Liver (tissue), 9 donors: ENCODE results near the gene SLC25A19. TPM values are rescaled to one million over a fixed set of nuclear protein-coding genes. Genes with fewer than 3 reads are reported as not detected.

ENCODE experiments used
- DNase-seq: peaks from one replicate; pipeline ENCODE4 v3.0.0-alpha.2; 2017; ENCODE audit warnings: low spot score
- H3K27ac ChIP-seq, 2 donors: one replicate each; pipeline ENCODE4 v1.7.0; 2013; ENCODE audit warnings: inconsistent platforms in 2 of 2, low read length in 2 of 2, control low read depth in 1 of 2, low read depth in 1 of 2, mild to moderate bottlenecking in 1 of 2
- H3K27me3 ChIP-seq, 4 donors: one replicate each; pipeline versions ENCODE4 v1.6.1 to v1.7.0; 2013; ENCODE audit warnings: low read length in 3 of 4, inconsistent platforms in 1 of 4, mild to moderate bottlenecking in 1 of 4, moderate library complexity in 1 of 4; ENCODE audit not compliant: control insufficient read depth in 4 of 4, insufficient read depth in 4 of 4
- H3K36me3 ChIP-seq, 4 donors: one replicate each; pipeline versions ENCODE4 v1.6.1 to v1.7.0; 2013; ENCODE audit warnings: low read length in 3 of 4, mild to moderate bottlenecking in 3 of 4, low read depth in 1 of 4, moderate library complexity in 1 of 4; ENCODE audit not compliant: control insufficient read depth in 4 of 4, insufficient read depth in 3 of 4
- H3K4me1 ChIP-seq, 4 donors: one replicate each; pipeline versions ENCODE4 v1.6.1 to v1.7.0; 2013; ENCODE audit warnings: low read length in 3 of 4, mild to moderate bottlenecking in 3 of 4, moderate library complexity in 1 of 4; ENCODE audit not compliant: control insufficient read depth in 4 of 4, insufficient read depth in 4 of 4
- H3K4me3 ChIP-seq, 3 donors: one replicate each; pipeline versions ENCODE4 v1.6.1 to v1.7.0; 2013; ENCODE audit warnings: low read length in 3 of 3, control low read depth in 1 of 3, low read depth in 1 of 3, mild to moderate bottlenecking in 1 of 3
- H3K9ac ChIP-seq, 2 donors: one replicate each; pipeline ENCODE4 v1.7.0; 2013; ENCODE audit warnings: low read length in 2 of 2, mild to moderate bottlenecking in 2 of 2, moderate library complexity in 2 of 2, control low read depth in 1 of 2, low read depth in 1 of 2
- H3K9me3 ChIP-seq, 4 donors: one replicate each; pipeline versions ENCODE4 v1.6.1 to v1.7.0; 2013; ENCODE audit warnings: low read length in 3 of 4; ENCODE audit not compliant: control insufficient read depth in 4 of 4
- CTCF ChIP-seq: fragments of 150-350 bp; IDR thresholded peaks from 2 replicates; pipeline ENCODE4 v1.5.1; 2017; ENCODE audit warnings: improper control_type of control experiment, low read depth, low read length; ENCODE audit not compliant: missing input control
- FOXA1 ChIP-seq: IDR thresholded peaks from 2 replicates; pipeline ENCODE4 v1.6.1; 2016; ENCODE audit warnings: antibody characterized with exemption
- FOXA2 ChIP-seq: IDR thresholded peaks from 2 replicates; pipeline ENCODE4 v1.6.1; 2016; ENCODE audit warnings: antibody characterized with exemption
- HNF4A ChIP-seq, 2 donors: conservative IDR thresholded peaks; 2 replicates each; pipeline ENCODE4 v1.6.1; 2016; ENCODE audit warnings: antibody characterized with exemption in 2 of 2, mild to moderate bottlenecking in 2 of 2
- HNF4G ChIP-seq: IDR thresholded peaks from 2 replicates; pipeline ENCODE4 v1.6.1; 2016; ENCODE audit warnings: antibody characterized with exemption
- JUND ChIP-seq, 2 donors: IDR thresholded peaks; 2 replicates each; pipeline ENCODE4 v1.6.1; 2016; ENCODE audit warnings: antibody characterized with exemption in 2 of 2
- MAX ChIP-seq: IDR thresholded peaks from 2 replicates; pipeline ENCODE4 v1.6.1; 2016; ENCODE audit warnings: antibody characterized with exemption
- NR2F2 ChIP-seq: IDR thresholded peaks from 2 replicates; pipeline ENCODE4 v1.6.1; 2016; ENCODE audit warnings: antibody characterized with exemption
- RAD21 ChIP-seq, 2 donors: IDR thresholded peaks; 2 replicates each; pipeline ENCODE4 v1.6.1; 2016; ENCODE audit warnings: antibody characterized with exemption in 2 of 2, mild to moderate bottlenecking in 2 of 2
- REST ChIP-seq: IDR thresholded peaks from 2 replicates; pipeline ENCODE4 v1.6.1; 2016; ENCODE audit warnings: antibody characterized with exemption, mild to moderate bottlenecking
- SP1 ChIP-seq: IDR thresholded peaks from 2 replicates; pipeline ENCODE4 v1.6.1; 2018; ENCODE audit warnings: antibody characterized with exemption, mild to moderate bottlenecking
- YY1 ChIP-seq: IDR thresholded peaks from 2 replicates; pipeline ENCODE4 v1.6.1; 2016; ENCODE audit warnings: antibody characterized with exemption, mild to moderate bottlenecking
- ZBTB33 ChIP-seq: IDR thresholded peaks from 2 replicates; pipeline ENCODE4 v1.6.1; 2016; ENCODE audit warnings: antibody characterized with exemption
- WGBS: extraction: QIAGEN DNeasy Blood & Tissue Kit; methylation state at CpG from one replicate; pipeline ENCODE4 v1.1.7; 2013; 5-methylcytosine and 5-hydroxymethylcytosine counted together
- polyA plus RNA-seq, 2 donors: library from polyadenylated mRNA; stranded (reverse) in 1 of 2; unstranded in 1 of 2; fragments of 200-250 nt in 1 of 2; fragments of >200 nt in 1 of 2; fragmentation: Nextera tagmentation in 1 of 2; extraction: Ambion mirVana in 1 of 2; gene quantifications; one replicate each; pipeline versions ENCODE4 v1.2.1 to v1.2.3, GENCODE V29; 2013 to 2015
- total RNA-seq, 2 donors: library from RNA; depleted of rRNA; stranded (reverse); fragments of >200 nt; gene quantifications; one replicate each; pipeline ENCODE4 v1.2.3, GENCODE V29; 2014
- donor health status: healthy.
- donor health status: healthy.
- donor health status: healthy.
- donor health status: healthy.
- donor health status: healthy.

The SLC25A19 gene
- total and polyA plus RNA-seq, 4 donors = 4.7 to 9.5 (median 6.6) TPM

GRCh38 chr17:75238684-75239191 lies 50.5 kb downstream of the SLC25A19 start:
- Histone ChIP-seq H3K4me3 (no peak overlapping the region), H3K27me3 (no peaks in the 10 kb centered on the region), H3K4me1 (peaks cover 0 to 7% (median 3%) of the 10 kb centered on the region in 4 donors), H3K9ac (no peak overlapping the region), H3K9me3 (no peaks in the 10 kb centered on the region), H3K27ac (peak overlapping the region in 1 of 2 donors; percentile 25), H3K36me3 (peaks cover 16 to 79% (median 53%) of the 10 kb centered on the region in 4 donors)
- no peak for TF ChIP-seq NR2F2
- TF ChIP-seq RAD21 (IDR thresholded peaks at IDR 0.05) = peak; percentile 68 to 80
- peak; percentile 66 for TF ChIP-seq CTCF
- 54% methylated on average over 13 of the region's 13 CpGs for WGBS
- DNase-seq = peak; percentile 68

- WGBS = 66% methylated on average over 11 of the region's 11 CpGs
- no peaks in the 10 kb centered on the region for H3K27me3 ChIP-seq
- no peak for DNase-seq
- no peak overlapping the region for H3K27ac ChIP-seq
- no peak for TF ChIP-seq ZBTB33
- no peak for TF ChIP-seq FOXA2
- TF ChIP-seq MAX = no peak
- TF ChIP-seq RAD21 (IDR thresholded peaks at IDR 0.05) = no peak
- H3K4me3 ChIP-seq = no peak overlapping the region
- H3K4me1 ChIP-seq = peaks cover 0 to 7% (median 3%) of the 10 kb centered on the region in 4 donors
- no peaks in the 10 kb centered on the region for H3K9me3 ChIP-seq
- peaks cover 16 to 74% (median 50%) of the 10 kb centered on the region in 4 donors for H3K36me3 ChIP-seq
- H3K9ac ChIP-seq = no peak overlapping the region
Measured at GRCh38 chr17:75238020-75238580, 51.1 kb downstream of the SLC25A19 start.

GRCh38 chr17:75237100-75238014 lies 51.9 kb downstream of the SLC25A19 start:
- Histone ChIP-seq H3K9ac (no peak overlapping the region), H3K36me3 (peaks cover 20 to 75% (median 50%) of the 10 kb centered on the region in 4 donors), H3K4me1 (peaks cover 0 to 7% (median 3%) of the 10 kb centered on the region in 4 donors), H3K9me3 (no peaks in the 10 kb centered on the region), H3K4me3 (no peak overlapping the region), H3K27me3 (no peaks in the 10 kb centered on the region), H3K27ac (no peak overlapping the region)
- 80% methylated on average over 12 of the region's 12 CpGs for WGBS
- no peak for DNase-seq
- TF ChIP-seq JUND (IDR thresholded peaks at IDR 0.05) (no peak), REST (no peak), RAD21 (IDR thresholded peaks at IDR 0.05) (no peak), HNF4G (no peak), FOXA1 (no peak), CTCF (no peak), HNF4A (conservative IDR thresholded peaks at IDR 0.05) (no peak), SP1 (no peak), NR2F2 (no peak), YY1 (no peak)
